Tibial nerve (tissue), 4 donors: Measurements from ENCODE around the gene CNOT1. TPM values are rescaled to one million over a fixed set of nuclear protein-coding genes. Genes with fewer than 3 reads are reported as not detected.

Source experiments
- DNase-seq, 2 donors: peaks; one replicate each; pipeline ENCODE4 v3.0.0-alpha.2; 2019; ENCODE audit warnings: low spot score in 2 of 2
- H3K27ac ChIP-seq, 4 donors: fragments of 200-600 bp; sonication (generic) in 3 of 4; one replicate each; pipeline ENCODE4 v1.5.1; 2017 to 2019; ENCODE audit warnings: mild to moderate bottlenecking in 1 of 4
- H3K27me3 ChIP-seq, 2 donors: fragments of 200-600 bp; sonication (generic) in 1 of 2; one replicate each; pipeline versions ENCODE4 v1.5.1 to v1.6.0; 2017 to 2019
- H3K36me3 ChIP-seq, 3 donors: fragments of 200-600 bp; sonication (generic); one replicate each; pipeline ENCODE4 v1.5.1; 2018 to 2019
- H3K4me1 ChIP-seq, 4 donors: fragments of 200-600 bp; sonication (generic) in 3 of 4; one replicate each; pipeline ENCODE4 v1.5.1; 2017 to 2019
- H3K4me3 ChIP-seq, 4 donors: fragments of 200-600 bp; sonication (generic) in 3 of 4; one replicate each; pipeline ENCODE4 v1.5.1; 2017 to 2019; ENCODE audit warnings: mild to moderate bottlenecking in 1 of 4, moderate library complexity in 1 of 4
- H3K9me3 ChIP-seq, 4 donors: fragments of 200-600 bp; sonication (generic) in 3 of 4; one replicate each; pipeline ENCODE4 v1.5.1; 2017 to 2019
- CTCF ChIP-seq, 5 experiments: fragments of 200-600 bp in 3 of 5; fragments of 450-650 bp in 2 of 5; sonication (generic) in 3 of 5; IDR thresholded peaks; one replicate each; pipeline ENCODE4 v1.5.1; 2016 to 2019; ENCODE audit warnings: antibody characterized with exemption in 5 of 5, mild to moderate bottlenecking in 3 of 5, moderate library complexity in 2 of 5
- EP300 ChIP-seq, 2 donors: sonication (generic); formaldehyde crosslinking; IDR thresholded peaks; one replicate each; pipeline ENCODE4 v1.6.1; 2017; ENCODE audit warnings: antibody characterized with exemption in 2 of 2, mild to moderate bottlenecking in 1 of 2
- POLR2A ChIP-seq, 2 donors: fragments of 450-650 bp; IDR thresholded peaks; one replicate each; pipeline ENCODE4 v1.6.1; 2017; ENCODE audit warnings: antibody characterized with exemption in 2 of 2, mild to moderate bottlenecking in 2 of 2, moderate library complexity in 2 of 2
- WGBS, 2 donors: methylation state at CpG; one replicate each; pipeline ENCODE4 v1.1.5; 2018; 5-methylcytosine and 5-hydroxymethylcytosine counted together
- total RNA-seq, 4 donors: library from RNA; depleted of rRNA; stranded (reverse); fragments of >200 nt; gene quantifications; one replicate each; pipeline ENCODE4 v1.1.0, GENCODE V29; 2016

The CNOT1 gene
- total RNA-seq, 4 donors from 2014 or later = 80.8 to 122 (median 105) TPM

- TF ChIP-seq EP300 (IDR thresholded peaks at IDR 0.05) = no peak
- TF ChIP-seq CTCF (IDR thresholded peaks at IDR 0.05) = no peak
- TF ChIP-seq POLR2A (IDR thresholded peaks at IDR 0.05) = no peak
- Histone ChIP-seq H3K4me1 (no peaks in the 10 kb centered on the region), H3K9me3 (no peaks in the 10 kb centered on the region), H3K27me3 (no peaks in the 10 kb centered on the region), H3K27ac (no peak overlapping the region), H3K36me3 (peaks cover 0 to 71% (median 10%) of the 10 kb centered on the region in 3 donors), H3K4me3 (no peak overlapping the region)
- WGBS, 2 donors = 68 to 77% methylated on average over 4 of the region's 4 CpGs
- DNase-seq = no peak
These were observed 38.5 kb downstream of the CNOT1 start for GRCh38 chr16:58591083-58591482.

GRCh38 chr16:58589326-58589905, 40.2 kb downstream of the CNOT1 start:
- Histone ChIP-seq H3K36me3 (peaks cover 0 to 75% (median 10%) of the 10 kb centered on the region in 3 donors), H3K27ac (no peak overlapping the region), H3K4me1 (no peaks in the 10 kb centered on the region), H3K4me3 (no peak overlapping the region), H3K27me3 (no peaks in the 10 kb centered on the region), H3K9me3 (no peaks in the 10 kb centered on the region)
- DNase-seq = no peak
- WGBS, 2 donors = 78 to 79% methylated on average over 10 of the region's 10 CpGs
- no peak for TF ChIP-seq POLR2A (IDR thresholded peaks at IDR 0.05)
- no peak for TF ChIP-seq EP300 (IDR thresholded peaks at IDR 0.05)
- TF ChIP-seq CTCF (IDR thresholded peaks at IDR 0.05) = no peak

GRCh38 chr16:58588406-58588805, 41.2 kb downstream of the CNOT1 start:
- DNase-seq = no peak
- 77 to 96% methylated on average over 3 of the region's 3 CpGs for WGBS, 2 donors
- Histone ChIP-seq H3K4me3 (no peak overlapping the region), H3K36me3 (peaks cover 0 to 75% (median 10%) of the 10 kb centered on the region in 3 donors), H3K27ac (no peak overlapping the region), H3K27me3 (no peaks in the 10 kb centered on the region), H3K4me1 (no peaks in the 10 kb centered on the region), H3K9me3 (no peaks in the 10 kb centered on the region)
- TF ChIP-seq EP300 (IDR thresholded peaks at IDR 0.05) (no peak), POLR2A (IDR thresholded peaks at IDR 0.05) (no peak), CTCF (IDR thresholded peaks at IDR 0.05) (no peak)

GRCh38 chr16:58586340-58587030, 43.1 kb downstream of the CNOT1 start:
- no peak overlapping the region for H3K27ac ChIP-seq
- no peak for DNase-seq
- H3K27me3 ChIP-seq = no peaks in the 10 kb centered on the region
- H3K4me3 ChIP-seq = no peak overlapping the region
- WGBS, 2 donors = 94 to 97% methylated on average over 7 of the region's 7 CpGs
- TF ChIP-seq EP300 (IDR thresholded peaks at IDR 0.05) (no peak), CTCF (IDR thresholded peaks at IDR 0.05) (no peak), POLR2A (IDR thresholded peaks at IDR 0.05) (no peak)
- no peaks in the 10 kb centered on the region for H3K4me1 ChIP-seq
- H3K36me3 ChIP-seq = peaks cover 0 to 86% (median 19%) of the 10 kb centered on the region in 3 donors
- no peaks in the 10 kb centered on the region for H3K9me3 ChIP-seq

- Histone ChIP-seq H3K4me1 (no peaks in the 10 kb centered on the region), H3K27ac (no peak overlapping the region), H3K27me3 (no peaks in the 10 kb centered on the region), H3K36me3 (peaks cover 0 to 86% (median 24%) of the 10 kb centered on the region in 3 donors), H3K9me3 (no peaks in the 10 kb centered on the region), H3K4me3 (no peak overlapping the region)
- no peak for TF ChIP-seq CTCF (IDR thresholded peaks at IDR 0.05)
- no peak for TF ChIP-seq POLR2A (IDR thresholded peaks at IDR 0.05)
- TF ChIP-seq EP300 (IDR thresholded peaks at IDR 0.05) = no peak
- no peak for DNase-seq
- WGBS, 2 donors = 83 to 84% methylated on average over 8 of the region's 8 CpGs
These were observed 44.7 kb downstream of the CNOT1 start for GRCh38 chr16:58584831-58585505.
